ENCODE data around the gene ITGB8.

ITGB8 gene

GRCh38 chr7:20343941-20344340 lies 13.2 kb downstream of the ITGB8 start:
- no peak for DNase-seq

- DNase-seq, result no peak
Measured at GRCh38 chr7:20344396-20344795, 13.7 kb downstream of the ITGB8 start.

DNA sequence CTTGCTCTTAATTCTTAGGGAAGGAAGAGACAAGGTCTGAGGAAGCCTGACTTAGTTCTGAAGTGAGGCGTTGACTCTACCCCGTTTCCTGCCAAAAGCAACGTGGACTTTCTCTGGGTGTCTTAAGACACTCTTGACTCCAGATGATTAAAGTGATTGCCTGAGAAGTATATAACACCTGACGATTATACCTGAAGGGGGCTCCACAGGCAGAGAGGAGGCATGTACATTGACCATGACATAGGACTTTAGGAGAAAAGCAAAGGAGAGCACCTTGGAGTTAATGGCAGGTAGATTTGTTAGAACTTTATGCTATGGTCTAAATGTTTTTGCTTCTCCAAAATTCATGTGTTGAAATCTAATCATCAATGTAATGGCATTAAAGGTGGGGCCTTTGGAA lies 15.9 kb downstream of the ITGB8 start:
- no peak for DNase-seq

DNA sequence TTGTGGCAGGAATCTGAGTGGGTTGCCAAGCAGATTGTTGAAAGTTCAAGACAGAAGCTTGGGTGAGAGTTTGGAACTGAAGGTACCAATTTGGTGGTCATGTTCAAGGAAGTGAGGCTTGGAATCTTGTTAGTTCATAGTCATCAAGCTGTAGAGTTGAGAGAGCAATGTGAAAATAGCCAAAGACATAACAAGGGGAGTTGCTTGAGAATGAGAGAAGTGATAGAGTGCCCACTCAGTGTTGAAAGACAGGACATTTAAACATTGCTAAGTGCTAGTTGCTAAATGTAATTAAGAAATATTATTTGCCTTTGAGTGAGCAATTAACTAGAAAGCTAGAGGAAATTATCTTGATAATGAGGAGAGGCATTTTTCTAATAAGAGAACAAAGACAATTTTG lies 17.0 kb downstream of the ITGB8 start:
- DNase-seq, result no peak

DNA sequence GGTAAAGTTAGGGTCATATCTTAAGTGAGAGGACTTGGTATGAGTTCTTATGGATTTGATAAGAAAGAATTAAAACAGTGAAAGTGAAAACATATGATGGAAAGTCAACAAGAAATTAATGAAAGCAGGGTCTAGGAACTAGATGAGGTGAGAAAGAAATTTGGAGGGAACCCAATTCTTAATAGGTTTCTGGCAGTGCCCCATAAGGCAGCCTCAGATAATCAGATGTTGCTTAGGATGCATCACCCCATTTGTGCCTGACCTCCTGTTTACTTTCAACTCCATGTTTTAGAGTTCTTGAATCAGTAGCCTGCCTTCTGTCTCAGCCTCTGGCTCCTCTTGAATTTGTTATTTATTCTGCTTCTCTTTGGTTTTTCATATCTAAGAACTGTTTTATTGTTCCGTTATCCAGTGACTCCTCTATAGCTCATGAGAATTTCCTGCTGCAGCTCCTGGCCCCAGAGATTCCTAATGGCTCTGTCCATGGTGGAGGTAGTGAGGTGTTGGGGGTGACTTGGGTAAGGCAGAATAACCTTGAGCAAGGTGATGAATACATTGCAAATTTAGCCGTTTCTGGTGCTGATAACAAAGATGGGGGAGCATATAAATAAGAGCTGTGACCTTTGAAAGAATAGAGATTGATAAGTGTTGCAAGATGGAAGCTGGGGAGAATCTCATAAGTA lies 17.6 kb downstream of the ITGB8 start:
- no peak for DNase-seq

DNA sequence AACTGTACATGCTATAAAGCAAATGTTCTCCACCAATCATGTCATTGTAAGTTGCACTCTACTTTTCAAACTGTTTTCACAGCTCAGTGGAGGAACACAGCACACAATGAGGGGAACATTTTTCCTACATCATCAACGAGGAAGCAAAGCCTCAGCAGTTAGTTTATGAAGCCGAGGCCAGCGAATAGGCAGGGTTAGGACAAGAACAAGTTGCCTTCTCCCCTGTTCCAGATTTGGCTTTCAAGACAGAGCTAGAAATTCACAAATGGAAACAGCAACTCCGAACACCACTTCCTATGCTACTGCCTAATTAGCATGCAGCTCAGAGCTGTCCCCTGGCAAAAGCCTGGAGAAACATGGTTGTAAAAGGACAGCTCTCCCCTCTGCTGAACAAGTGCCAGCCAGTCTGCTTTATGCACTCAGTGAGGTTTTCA lies 19.8 kb downstream of the ITGB8 start:
- peak; percentile 3 for DNase-seq

- DNase-seq, result peak; percentile 7
Measured at GRCh38 chr7:20350996-20351692, 20.4 kb downstream of the ITGB8 start.

DNA sequence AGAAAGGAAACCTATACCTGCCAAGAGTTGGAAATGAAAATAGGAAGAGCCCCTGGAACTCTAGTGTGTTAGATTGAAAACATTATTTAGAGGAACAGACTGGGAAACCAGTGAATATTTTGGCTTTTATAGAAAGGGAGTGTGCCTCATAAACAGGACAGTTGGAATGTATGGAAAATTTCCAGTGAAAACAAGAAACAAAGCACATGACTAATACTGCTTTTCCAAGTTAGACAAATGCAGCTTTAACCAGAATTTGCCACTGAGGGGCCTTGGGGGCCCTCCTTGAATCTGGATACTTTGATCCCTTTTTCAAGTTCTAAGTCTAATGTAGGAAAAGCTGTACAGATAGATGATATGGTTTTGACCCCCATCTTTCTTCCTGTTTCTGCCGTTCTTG lies 21.2 kb downstream of the ITGB8 start:
- DNase-seq, result no peak

DNA sequence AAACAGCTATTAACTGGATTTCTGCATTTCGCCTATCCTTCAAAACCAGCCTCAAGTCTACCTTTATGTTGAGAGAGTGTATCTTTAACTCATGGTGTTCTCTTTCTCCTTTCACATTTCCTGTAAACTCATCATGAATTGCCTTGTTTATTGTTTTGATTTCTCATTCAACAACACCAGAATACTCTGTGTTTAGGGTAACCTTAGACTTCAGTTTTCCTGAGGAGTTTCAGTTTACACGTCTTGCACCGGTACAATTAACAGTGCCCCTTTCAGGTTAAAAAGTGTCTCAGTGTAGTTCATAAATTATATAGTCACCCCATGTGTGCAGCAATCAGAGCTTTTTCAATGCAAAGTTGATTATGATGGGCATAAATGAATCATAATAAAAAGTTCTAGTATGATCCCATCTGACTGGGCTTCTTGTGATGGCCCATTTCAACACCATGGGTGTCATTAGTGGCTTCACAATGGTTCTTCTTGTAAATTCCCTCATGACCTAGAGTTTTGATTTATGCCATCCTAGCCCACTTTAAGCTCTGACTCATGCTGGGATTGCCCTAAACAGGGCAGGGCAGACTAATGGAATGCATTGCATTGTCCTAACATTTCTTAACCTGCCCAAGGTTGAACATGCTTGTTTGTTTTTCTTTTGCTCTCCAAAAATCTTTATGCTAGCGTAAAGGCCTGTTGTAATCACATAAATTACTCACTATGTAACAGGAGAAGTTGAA lies 22.0 kb downstream of the ITGB8 start:
- DNase-seq, result no peak

DNA sequence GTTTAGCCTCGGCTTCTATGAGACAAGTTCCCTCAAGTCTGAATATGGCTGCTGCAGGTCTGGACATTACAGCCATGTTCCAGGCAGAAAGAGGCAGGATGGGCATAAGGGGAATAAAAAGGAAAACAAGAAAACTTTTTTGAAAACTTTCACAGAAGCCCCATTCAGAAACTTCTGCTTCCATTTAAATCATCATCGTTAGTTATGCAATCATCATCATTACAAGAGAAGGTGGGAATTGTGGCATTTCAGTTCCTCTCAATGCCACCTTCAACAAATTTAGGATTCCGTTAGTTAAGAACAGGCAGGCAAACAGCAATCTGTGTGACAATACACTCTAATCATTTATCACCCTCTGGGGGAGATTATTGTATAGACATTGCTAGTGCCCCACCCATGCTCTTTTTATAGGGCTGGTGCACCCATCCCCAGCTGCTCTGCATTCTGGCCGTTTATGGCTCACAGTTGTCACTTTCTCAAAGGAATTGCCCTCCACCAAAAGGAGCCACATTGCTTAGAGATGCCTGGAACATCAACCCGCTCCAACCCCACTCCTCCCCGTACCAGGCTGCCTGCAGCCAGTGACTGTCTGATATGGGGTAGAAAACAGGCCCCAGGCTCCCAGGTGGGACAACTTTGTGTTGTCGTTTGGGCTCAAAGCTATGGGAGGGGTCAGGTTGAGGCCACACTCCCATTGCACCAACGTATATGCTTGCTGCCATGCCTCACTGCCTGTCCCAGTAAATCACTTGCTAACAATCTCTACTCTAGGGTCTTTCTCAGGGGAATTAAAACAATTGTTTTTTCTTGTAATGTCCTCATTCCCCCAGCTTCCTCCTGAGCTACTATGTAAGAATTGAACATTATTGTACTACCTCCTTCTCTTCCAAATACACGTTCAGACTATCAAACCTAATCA lies 24.2 kb downstream of the ITGB8 start:
- DNase-seq, result no peak

GRCh38 chr7:20358106-20358505 lies 27.4 kb downstream of the ITGB8 start:
- DNase-seq, result no peak

DNA sequence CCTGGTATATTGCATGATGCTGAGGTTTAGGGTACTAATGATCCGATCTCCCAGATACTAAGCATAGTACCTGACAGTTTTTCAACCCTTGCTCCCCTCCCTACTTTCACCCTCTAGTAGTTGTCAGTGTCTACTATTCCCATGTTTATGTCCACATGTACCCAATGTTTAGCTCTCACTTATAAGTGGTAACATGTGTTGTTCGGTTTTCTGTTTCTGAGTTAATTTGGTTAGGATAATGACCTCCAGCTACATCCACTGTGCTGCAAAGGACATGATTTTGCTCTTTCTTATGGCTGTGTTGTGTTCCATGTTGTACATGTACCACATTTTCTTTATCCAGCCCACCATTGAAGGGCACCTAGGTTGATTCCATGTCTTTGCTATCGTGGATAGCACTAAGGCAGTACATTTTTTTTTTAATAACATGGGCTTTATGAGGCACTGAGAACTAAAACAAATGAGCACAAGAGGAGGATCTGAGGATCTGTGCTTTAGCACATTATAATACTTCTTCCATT lies 28.1 kb downstream of the ITGB8 start:
- no peak for DNase-seq

GRCh38 chr7:20359341-20359963 lies 28.8 kb downstream of the ITGB8 start:
- DNase-seq, result no peak

- no peak for DNase-seq
Measured at GRCh38 chr7:20362574-20363253, 32.0 kb downstream of the ITGB8 start.

DNA sequence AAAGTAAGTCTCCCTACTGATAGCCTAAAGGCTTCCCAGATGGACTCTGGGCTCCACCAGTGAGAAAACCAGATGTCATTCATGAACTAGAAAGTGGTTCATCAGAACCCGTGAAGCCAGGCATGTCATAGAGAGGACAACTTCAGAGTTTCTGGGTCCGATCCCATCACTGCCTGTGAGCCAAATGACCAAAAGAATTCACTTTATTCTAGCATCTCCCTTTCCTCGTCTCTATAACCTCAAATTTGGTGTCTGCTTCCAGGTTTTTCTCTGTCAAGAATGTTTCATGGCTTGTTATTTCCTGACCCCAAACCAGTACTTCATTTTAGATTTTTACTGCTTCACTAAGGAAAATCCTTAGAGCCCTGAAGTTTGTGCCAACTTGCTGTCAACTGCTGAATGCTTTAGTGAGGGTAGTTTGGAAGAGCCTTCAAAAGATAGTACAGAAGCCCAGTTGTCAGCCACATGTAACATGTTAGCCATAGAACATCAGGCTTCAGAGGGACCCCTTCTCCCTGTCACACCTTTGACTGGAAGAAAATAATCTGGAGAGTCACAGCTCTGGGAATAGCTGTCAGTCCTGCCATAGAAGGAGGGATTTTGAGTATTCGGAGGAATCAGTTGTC lies 34.0 kb downstream of the ITGB8 start:
- no peak for DNase-seq

GRCh38 chr7:20365486-20365885 lies 34.8 kb downstream of the ITGB8 start:
- DNase-seq, result no peak

GRCh38 chr7:20374399-20374798 lies 43.7 kb downstream of the ITGB8 start:
- no peak for DNase-seq

- no peak for DNase-seq
Measured at GRCh38 chr7:20376796-20377195, 46.1 kb downstream of the ITGB8 start.

GRCh38 chr7:20381406-20382034 lies 50.8 kb downstream of the ITGB8 start:
- no peak for DNase-seq

GRCh38 chr7:20383351-20383750 lies 52.7 kb downstream of the ITGB8 start:
- no peak for DNase-seq

DNA sequence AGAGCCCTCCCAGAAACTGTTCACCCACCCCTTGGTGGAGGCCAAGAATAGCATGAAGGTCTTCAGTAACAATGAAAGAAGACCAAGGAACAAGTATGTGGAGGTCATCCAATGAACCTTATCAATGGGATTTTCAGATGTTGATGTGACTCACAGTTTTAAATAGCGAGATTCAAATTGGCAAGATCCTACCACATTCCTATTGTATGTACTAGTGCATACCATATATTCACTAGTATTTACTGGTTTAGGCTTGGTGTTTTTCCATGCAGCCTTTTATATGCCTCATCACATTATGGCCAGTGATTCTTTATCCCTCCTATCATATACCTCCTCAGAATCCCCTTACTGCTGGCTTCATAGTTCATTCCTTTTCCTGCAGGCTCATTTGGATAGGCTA lies 54.4 kb downstream of the ITGB8 start:
- no peak for DNase-seq

Measured in NCI-H82 (cell line).